ENCODE results near the gene AURKAIP1.
A peak's percentile ranks its signal among the peaks of the same experiment; 100 is the strongest.

GRCh38 chr1:1421147-1421906 is 46.3 kb upstream of the AURKAIP1 start, which contains the start of gene ANKRD65:
- TF ChIP-seq EZH2 (IDR thresholded peaks at IDR 0.05; ENCODE audit: low read length) = no peak
- TF ChIP-seq, protein P1, sequence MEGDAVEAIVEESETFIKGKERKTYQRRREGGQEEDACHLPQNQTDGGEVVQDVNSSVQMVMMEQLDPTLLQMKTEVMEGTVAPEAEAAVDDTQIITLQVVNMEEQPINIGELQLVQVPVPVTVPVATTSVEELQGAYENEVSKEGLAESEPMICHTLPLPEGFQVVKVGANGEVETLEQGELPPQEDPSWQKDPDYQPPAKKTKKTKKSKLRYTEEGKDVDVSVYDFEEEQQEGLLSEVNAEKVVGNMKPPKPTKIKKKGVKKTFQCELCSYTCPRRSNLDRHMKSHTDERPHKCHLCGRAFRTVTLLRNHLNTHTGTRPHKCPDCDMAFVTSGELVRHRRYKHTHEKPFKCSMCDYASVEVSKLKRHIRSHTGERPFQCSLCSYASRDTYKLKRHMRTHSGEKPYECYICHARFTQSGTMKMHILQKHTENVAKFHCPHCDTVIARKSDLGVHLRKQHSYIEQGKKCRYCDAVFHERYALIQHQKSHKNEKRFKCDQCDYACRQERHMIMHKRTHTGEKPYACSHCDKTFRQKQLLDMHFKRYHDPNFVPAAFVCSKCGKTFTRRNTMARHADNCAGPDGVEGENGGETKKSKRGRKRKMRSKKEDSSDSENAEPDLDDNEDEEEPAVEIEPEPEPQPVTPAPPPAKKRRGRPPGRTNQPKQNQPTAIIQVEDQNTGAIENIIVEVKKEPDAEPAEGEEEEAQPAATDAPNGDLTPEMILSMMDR (optimal IDR thresholded peaks at IDR 0.05 in 1 of 3, IDR thresholded peaks at IDR 0.05 in 1 of 3, conservative IDR thresholded peaks at IDR 0.05 in 1 of 3; ENCODE audit: extremely low read depth in 1 of 3, insufficient read depth in 2 of 3, low read length in 3 of 3) = peak in 1 of 3 experiments; percentile 2

Measured in keratinocyte (primary cell).